Fibroblast of skin of left quadriceps (primary cell): ENCODE results near the gene EPHB3.
"Not testable (repeated sequence)": the region's sequence is repeated elsewhere in the genome, so short reads cannot be mapped to it uniquely, and the experiment has no call there.

ENCODE experiments used
- DNase-seq, 2 experiments: peaks; one replicate each; pipeline ENCODE4 v3.0.0-alpha.2; 2013; ENCODE audit warnings: low read depth in 2 of 2

The EPHB3 gene

GRCh38 chr3:184598574-184598927 is 37.0 kb downstream of the EPHB3 start:
- DNase-seq = no peak

GRCh38 chr3:184599143-184599542 is 37.6 kb downstream of the EPHB3 start:
- no peak for DNase-seq

- DNase-seq = no peak
Observed at GRCh38 chr3:184600685-184601377, 39.2 kb downstream of the EPHB3 start.

GRCh38 chr3:184601576-184602371 is 40.2 kb downstream of the EPHB3 start:
- DNase-seq = no peak

- DNase-seq = no peak
Observed at GRCh38 chr3:184602372-184603150, 41.0 kb downstream of the EPHB3 start.

- DNase-seq = no peak
Observed at GRCh38 chr3:184603151-184604030, 41.8 kb downstream of the EPHB3 start.

GRCh38 chr3:184604039-184604601 is 42.5 kb downstream of the EPHB3 start:
- DNase-seq = no peak

GRCh38 chr3:184604615-184605290 is 43.2 kb downstream of the EPHB3 start:
- no peak for DNase-seq

- no peak for DNase-seq
Observed at GRCh38 chr3:184608209-184608608, 46.6 kb downstream of the EPHB3 start.

- DNase-seq = no peak
Observed at GRCh38 chr3:184609476-184610244, 48.1 kb downstream of the EPHB3 start.

- no peak for DNase-seq
Observed at GRCh38 chr3:184610245-184610871, 48.8 kb downstream of the EPHB3 start.

GRCh38 chr3:184611607-184612281 is 50.2 kb downstream of the EPHB3 start:
- peak in 1 of 2 experiments; percentile 27 for DNase-seq

- DNase-seq = no peak
Observed at GRCh38 chr3:184615396-184615795, 53.8 kb downstream of the EPHB3 start.

GRCh38 chr3:184616436-184616835 is 54.9 kb downstream of the EPHB3 start:
- DNase-seq = no peak

GRCh38 chr3:184617306-184617705 is 55.7 kb downstream of the EPHB3 start:
- DNase-seq = not testable (repeated sequence)

GRCh38 chr3:184618811-184619210 is 57.2 kb downstream of the EPHB3 start:
- no peak for DNase-seq

GRCh38 chr3:184619369-184619768 is 57.8 kb downstream of the EPHB3 start:
- DNase-seq = no peak

- no peak for DNase-seq
Observed at GRCh38 chr3:184619787-184620430, 58.3 kb downstream of the EPHB3 start.
